ENCODE results near the gene NDE1.

- TF ChIP-seq CTCF (IDR thresholded peaks at IDR 0.05) (no peak), POLR2A (IDR thresholded peaks at IDR 0.05) (no peak)
Measured at GRCh38 chr16:15715221-15715620, 65.2 kb downstream of the NDE1 start.
